CD4-positive, alpha-beta memory T cell (primary cell): ENCODE measurements around the gene LUZP1. TPM values are rescaled to one million over a fixed set of nuclear protein-coding genes. Genes with fewer than 3 reads are reported as not detected.

Experiments
- CTCF ChIA-PET: fragments of 350-600 bp; sonication (Branson Sonifier 250); formaldehyde crosslinking; loops from one replicate; lab custom pipeline; 2021; ENCODE audit warnings: inconsistent platforms; ENCODE audit not compliant: partially characterized antibody; lab: Charles Lee
- POLR2A ChIA-PET: fragments of 350-600 bp; sonication (Branson Sonifier 250); formaldehyde crosslinking; loops from one replicate; lab custom pipeline; 2021; ENCODE audit not compliant: partially characterized antibody; lab: Charles Lee
- DNase-seq, 5 donors: peaks; one replicate each; pipeline versions ENCODE4 v3.0.0 to v3.0.0-alpha.2; 2020 to 2022; ENCODE audit warnings: mixed read lengths in 1 of 5
- H3K27ac ChIP-seq: one replicate; pipeline ENCODE4 v1.7.0; 2013; ENCODE audit warnings: low read depth, low read length
- H3K27me3 ChIP-seq: 2 replicates; pipeline ENCODE4 v1.7.0; 2013; ENCODE audit warnings: mild to moderate bottlenecking, low read length, moderate library complexity; ENCODE audit not compliant: insufficient read depth
- H3K36me3 ChIP-seq: 2 replicates; pipeline ENCODE4 v1.7.0; 2013; ENCODE audit warnings: mild to moderate bottlenecking, low read length, moderate library complexity; ENCODE audit not compliant: insufficient read depth
- H3K4me1 ChIP-seq: 2 replicates; pipeline ENCODE4 v1.7.0; 2013; ENCODE audit warnings: mild to moderate bottlenecking, low read length, moderate library complexity; ENCODE audit not compliant: insufficient read depth
- H3K4me3 ChIP-seq, 2 donors: one replicate each; pipeline ENCODE4 v1.7.0; 2013; ENCODE audit warnings: low read length in 2 of 2, mild to moderate bottlenecking in 1 of 2
- H3K9me3 ChIP-seq, 2 donors: one replicate each; pipeline ENCODE4 v1.7.0; 2013; ENCODE audit warnings: low read length in 2 of 2, control low read depth in 1 of 2; ENCODE audit not compliant: control insufficient read depth in 1 of 2
- H3K27ac Mint-ChIP-seq, 7 donors: one replicate each; pipeline ENCODE4 v1.8.0; 2020 to 2021; ENCODE audit warnings: mixed read lengths in 7 of 7, mild to moderate bottlenecking in 6 of 7, inconsistent platforms in 3 of 7, moderate library complexity in 3 of 7
- H3K27me3 Mint-ChIP-seq, 2 donors: one replicate each; pipeline ENCODE4 v1.8.0; 2020 to 2021; ENCODE audit warnings: mixed read lengths in 2 of 2
- H3K36me3 Mint-ChIP-seq, 2 donors: one replicate each; pipeline ENCODE4 v1.8.0; 2020 to 2021; ENCODE audit warnings: mixed read lengths in 2 of 2, inconsistent platforms in 1 of 2, mild to moderate bottlenecking in 1 of 2
- H3K4me1 Mint-ChIP-seq, 4 donors: one replicate each; pipeline ENCODE4 v1.8.0; 2020 to 2021; ENCODE audit warnings: mixed read lengths in 4 of 4, mild to moderate bottlenecking in 1 of 4
- H3K4me3 Mint-ChIP-seq, 8 donors: one replicate each; pipeline ENCODE4 v1.8.0; 2020 to 2021; ENCODE audit warnings: mixed read lengths in 8 of 8, mild to moderate bottlenecking in 7 of 8, moderate library complexity in 6 of 8, inconsistent platforms in 3 of 8
- H3K9me3 Mint-ChIP-seq, 8 donors: one replicate each; pipeline ENCODE4 v1.8.0; 2020 to 2021; ENCODE audit warnings: mixed read lengths in 8 of 8, mild to moderate bottlenecking in 5 of 8, inconsistent platforms in 3 of 8, moderate library complexity in 1 of 8
- intact Hi-C: fragments of 100-400 bp; cut with micrococcal nuclease; formaldehyde crosslinking; loops from one replicate; pipeline ENCODE4 v1.15.1; 2023
- polyA plus RNA-seq, 2 donors: library from polyadenylated mRNA; unstranded; fragments of 300-500 nt; fragmentation: Illumina TruSeq; gene quantifications; one replicate each; pipeline ENCODE4 v1.2.3, GENCODE V29; 2021
- total RNA-seq, 2 experiments: library from RNA; stranded (reverse); gene quantifications; one replicate each; pipeline ENCODE4 v1.2.3, GENCODE V29; 2021

The LUZP1 gene
- total and polyA plus RNA-seq, 4 experiments from 2014 or later, result 11.6 to 39.3 (median 26.3) TPM

DNA sequence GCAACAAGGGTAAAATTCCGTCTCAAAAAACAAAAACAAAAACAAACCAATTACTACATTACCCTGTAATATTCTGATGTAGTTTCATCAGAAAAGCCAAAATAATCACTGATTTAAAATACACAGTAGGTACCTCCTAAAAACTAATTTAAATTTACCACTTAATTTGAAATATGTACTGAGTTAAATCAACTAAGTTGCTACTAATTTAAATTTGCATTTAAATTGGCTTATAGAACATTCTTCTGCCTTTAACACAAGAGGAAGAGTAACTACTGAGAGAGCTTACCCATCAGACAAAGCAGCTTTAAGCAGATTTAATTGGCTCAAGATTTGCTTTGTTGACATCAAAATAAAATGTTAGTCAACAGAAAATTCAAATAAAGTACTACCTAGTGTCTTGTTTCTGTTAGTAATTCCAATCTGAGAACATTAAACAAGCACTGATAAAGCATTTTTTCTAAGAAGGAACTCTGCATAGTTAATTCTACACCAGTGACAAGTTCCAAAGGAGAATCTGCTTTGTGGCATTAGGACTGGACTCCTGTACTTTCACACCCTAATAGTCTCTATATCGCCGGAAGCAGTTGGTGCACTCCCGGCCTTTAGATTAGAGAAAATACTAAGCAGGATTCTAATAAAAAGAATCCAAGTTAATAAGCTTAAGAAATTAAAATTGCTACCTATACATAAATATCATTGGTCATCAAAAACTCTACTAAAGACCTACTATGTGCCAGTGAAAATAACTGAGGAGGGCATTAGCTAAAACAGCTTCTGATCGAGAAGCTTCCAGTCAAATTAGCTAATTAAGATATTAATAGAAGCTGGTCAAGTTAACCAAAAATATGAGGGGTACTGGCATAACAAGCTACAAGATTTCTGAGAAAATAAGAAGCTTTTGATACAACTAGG, 8.4 kb downstream of the LUZP1 start:
- H3K4me1 Mint-ChIP-seq, result peaks cover 10 to 43% (median 16%) of the 10 kb centered on the region in 4 donors
- no peak overlapping the region for H3K4me3 Mint-ChIP-seq
- peaks cover 0 to 3% of the 10 kb centered on the region in 2 donors for H3K36me3 Mint-ChIP-seq
- H3K36me3 ChIP-seq, result no peaks in the 10 kb centered on the region
- no peaks in the 10 kb centered on the region for H3K4me1 ChIP-seq
- no peaks in the 10 kb centered on the region for H3K9me3 ChIP-seq
- H3K4me3 ChIP-seq, result no peak overlapping the region
- ChIA-PET POLR2A (interaction anchor here (1.0 to 1.7 kb wide), 4 partner anchors 20 to 57 kb away, joined by 3 to 7 read pairs (median 4); no protein-coding TSS in a partner anchor), CTCF (interaction anchor here (1.3 to 2.0 kb wide), 3 partner anchors 25 to 61 kb away, joined by 4 to 11 read pairs (median 10); no protein-coding TSS in a partner anchor)
- H3K27ac Mint-ChIP-seq, result no peak overlapping the region
- no peaks in the 10 kb centered on the region for H3K27me3 Mint-ChIP-seq
- H3K27ac ChIP-seq, result no peak overlapping the region
- H3K9me3 Mint-ChIP-seq, result no peaks in the 10 kb centered on the region
- no peak for DNase-seq
- no peaks in the 10 kb centered on the region for H3K27me3 ChIP-seq
- intact Hi-C loops, result no loop called here

DNA sequence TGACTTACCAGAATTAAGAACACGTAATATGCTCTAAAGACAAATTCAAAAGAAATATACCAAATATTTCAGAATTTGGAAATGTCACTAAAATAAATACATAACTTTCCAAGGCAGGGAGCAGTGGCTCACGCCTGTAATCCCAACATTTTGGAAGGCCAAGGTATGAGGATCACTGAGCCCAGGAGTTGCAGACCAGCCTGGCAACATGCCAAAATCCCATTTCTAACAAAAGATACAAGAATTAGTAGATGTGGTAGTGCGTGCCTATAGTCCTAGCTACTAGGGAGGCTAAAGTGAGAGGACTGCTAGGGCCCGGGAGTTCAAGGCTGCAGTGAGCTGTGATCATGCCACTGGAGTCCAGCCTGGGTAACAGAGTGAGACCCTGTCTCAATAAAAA, 11.7 kb downstream of the LUZP1 start:
- Mint-ChIP-seq H3K9me3 (no peaks in the 10 kb centered on the region), H3K27ac (no peak overlapping the region), H3K27me3 (no peaks in the 10 kb centered on the region), H3K4me3 (no peak overlapping the region), H3K36me3 (peaks cover 0 to 7% of the 10 kb centered on the region in 2 donors), H3K4me1 (peaks cover 13 to 45% (median 15%) of the 10 kb centered on the region in 4 donors)
- intact Hi-C loops, result no loop called here
- Histone ChIP-seq H3K4me1 (no peaks in the 10 kb centered on the region), H3K27me3 (no peaks in the 10 kb centered on the region), H3K4me3 (no peak overlapping the region), H3K36me3 (no peaks in the 10 kb centered on the region), H3K27ac (no peak overlapping the region), H3K9me3 (no peaks in the 10 kb centered on the region)
- ChIA-PET POLR2A (interaction anchor here (1.3 kb wide), 1 partner anchor 11 kb away, joined by 3 read pairs; no protein-coding TSS in a partner anchor), CTCF (no interaction called here)
- DNase-seq, result no peak

DNA sequence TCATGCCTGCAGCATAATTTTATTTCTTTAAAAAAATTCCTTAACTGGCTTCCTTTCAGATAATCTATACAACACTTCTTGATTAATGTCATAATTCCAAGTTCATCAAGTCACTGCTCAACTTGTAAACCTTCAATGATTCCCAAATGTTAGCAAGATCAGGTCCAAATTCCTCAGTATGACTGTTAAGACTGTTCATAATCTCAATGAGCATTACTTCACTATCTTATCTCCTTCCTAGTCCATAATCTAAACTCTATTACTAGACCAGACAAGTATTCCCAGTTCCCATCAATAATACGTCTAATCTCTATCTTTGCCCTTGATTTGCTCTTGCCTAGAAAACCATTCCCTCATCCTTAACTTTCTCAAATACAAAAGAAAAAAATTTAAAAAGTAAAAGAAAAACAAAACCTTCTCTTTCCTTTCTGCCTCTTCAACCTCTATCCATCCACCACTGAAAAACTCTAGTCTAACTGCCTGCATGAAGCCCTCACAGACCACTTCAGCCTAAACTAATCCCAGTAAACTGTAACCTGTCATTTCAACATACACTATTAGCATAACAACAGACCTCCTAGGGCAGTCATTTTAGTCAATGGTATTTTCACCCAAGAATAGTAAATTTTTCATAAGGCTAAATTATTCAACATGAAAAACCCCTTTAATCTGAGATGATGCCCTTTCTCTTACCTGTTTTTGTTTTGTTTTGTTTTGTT, 15.5 kb downstream of the LUZP1 start:
- Mint-ChIP-seq H3K4me1 (peaks cover 24 to 47% (median 32%) of the 10 kb centered on the region in 4 donors), H3K9me3 (no peaks in the 10 kb centered on the region), H3K27ac (peak overlapping the region in 3 of 7 donors; percentile 1 to 44 (median 12)), H3K27me3 (no peaks in the 10 kb centered on the region), H3K36me3 (peaks cover 2 to 7% of the 10 kb centered on the region in 2 donors), H3K4me3 (peak overlapping the region in 1 of 8 donors; percentile 3)
- Histone ChIP-seq H3K27me3 (no peaks in the 10 kb centered on the region), H3K27ac (no peak overlapping the region), H3K9me3 (no peaks in the 10 kb centered on the region), H3K36me3 (no peaks in the 10 kb centered on the region), H3K4me1 (peaks cover 13% of the 10 kb centered on the region), H3K4me3 (no peak overlapping the region)
- CTCF ChIA-PET, result interaction anchor here (1.0 kb wide), 1 partner anchor 30 kb away, joined by 3 read pairs; no protein-coding TSS in a partner anchor
- POLR2A ChIA-PET, result interaction anchor here (1.0 kb wide), 1 partner anchor 11 kb away, joined by 3 read pairs; no protein-coding TSS in a partner anchor
- intact Hi-C loops, result no loop called here
- no peak for DNase-seq

DNA sequence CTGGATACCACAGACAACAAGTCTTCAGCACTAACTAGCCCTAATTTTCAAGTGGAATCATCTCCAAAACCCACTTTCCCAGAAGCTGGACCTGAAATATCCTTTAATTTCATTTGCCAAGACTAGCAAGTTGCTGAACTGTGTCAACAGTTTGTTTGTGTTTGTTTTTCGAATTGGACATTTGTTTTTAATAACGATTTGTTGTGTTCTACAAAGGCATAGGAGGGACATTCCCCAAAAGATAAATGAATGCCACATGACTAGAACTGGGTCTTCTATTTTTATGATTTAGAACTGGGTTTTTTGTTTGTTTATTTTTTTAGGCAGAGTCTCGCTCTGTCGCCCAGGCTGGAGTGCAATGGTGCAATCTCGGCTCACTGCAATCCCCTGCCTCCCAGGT, 17.9 kb downstream of the LUZP1 start:
- CTCF ChIA-PET, result interaction anchor here (1.0 to 1.7 kb wide), 2 partner anchors 34 to 50 kb away, joined by 4 to 8 read pairs; no protein-coding TSS in a partner anchor
- peak overlapping the region in 3 of 7 donors; percentile 1 to 25 (median 11) for H3K27ac Mint-ChIP-seq

DNA sequence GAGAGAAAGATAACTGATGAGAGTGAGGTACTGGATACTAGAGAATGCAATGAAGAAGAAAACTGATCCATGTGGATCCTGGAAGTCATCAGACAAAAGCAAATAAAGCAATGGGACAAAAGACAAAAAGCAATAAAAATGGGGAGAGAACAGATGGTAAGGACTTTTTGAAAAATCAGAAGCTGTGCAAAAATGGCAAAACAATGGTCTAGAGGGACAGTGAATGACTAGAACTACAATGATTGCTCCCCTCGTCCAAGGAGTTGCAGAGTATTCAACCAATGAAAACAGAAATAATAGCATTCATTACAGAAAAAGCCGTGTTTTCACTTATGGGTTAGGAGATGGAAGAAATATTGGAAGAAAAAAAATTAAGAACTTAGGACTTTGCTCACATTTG, 18.5 kb downstream of the LUZP1 start:
- Mint-ChIP-seq H3K27me3 (no peaks in the 10 kb centered on the region), H3K4me3 (no peak overlapping the region), H3K27ac (peak overlapping the region in 4 of 7 donors; percentile 1 to 79 (median 15)), H3K36me3 (peaks cover 3 to 4% of the 10 kb centered on the region in 2 donors), H3K4me1 (peaks cover 30 to 44% (median 36%) of the 10 kb centered on the region in 4 donors), H3K9me3 (no peaks in the 10 kb centered on the region)
- intact Hi-C loops, result no loop called here
- no peak overlapping the region for H3K4me3 ChIP-seq
- H3K4me1 ChIP-seq, result peaks cover 22% of the 10 kb centered on the region
- no peaks in the 10 kb centered on the region for H3K27me3 ChIP-seq
- no peaks in the 10 kb centered on the region for H3K9me3 ChIP-seq
- no peaks in the 10 kb centered on the region for H3K36me3 ChIP-seq
- DNase-seq, result no peak
- CTCF ChIA-PET, result interaction anchor here (1.0 to 1.7 kb wide), 2 partner anchors 34 to 49 kb away, joined by 4 to 8 read pairs; no protein-coding TSS in a partner anchor
- POLR2A ChIA-PET, result interaction anchor here (0.7 kb wide), 1 partner anchor 30 kb away, joined by 3 read pairs; no protein-coding TSS in a partner anchor
- H3K27ac ChIP-seq, result no peak overlapping the region

More for the DNA sequence above, 17.9 kb downstream of the LUZP1 start:
- no peaks in the 10 kb centered on the region for H3K27me3 Mint-ChIP-seq
- POLR2A ChIA-PET, result no interaction called here
- intact Hi-C loops, result no loop called here
- H3K27ac ChIP-seq, result no peak overlapping the region
- H3K27me3 ChIP-seq, result no peaks in the 10 kb centered on the region
- no peak overlapping the region for H3K4me3 ChIP-seq
- no peak for DNase-seq
- peaks cover 3 to 4% of the 10 kb centered on the region in 2 donors for H3K36me3 Mint-ChIP-seq
- no peak overlapping the region for H3K4me3 Mint-ChIP-seq
- H3K4me1 Mint-ChIP-seq, result peaks cover 30 to 44% (median 35%) of the 10 kb centered on the region in 4 donors
- H3K9me3 ChIP-seq, result no peaks in the 10 kb centered on the region
- no peaks in the 10 kb centered on the region for H3K36me3 ChIP-seq
- H3K9me3 Mint-ChIP-seq, result no peaks in the 10 kb centered on the region
- peaks cover 22% of the 10 kb centered on the region for H3K4me1 ChIP-seq

DNA sequence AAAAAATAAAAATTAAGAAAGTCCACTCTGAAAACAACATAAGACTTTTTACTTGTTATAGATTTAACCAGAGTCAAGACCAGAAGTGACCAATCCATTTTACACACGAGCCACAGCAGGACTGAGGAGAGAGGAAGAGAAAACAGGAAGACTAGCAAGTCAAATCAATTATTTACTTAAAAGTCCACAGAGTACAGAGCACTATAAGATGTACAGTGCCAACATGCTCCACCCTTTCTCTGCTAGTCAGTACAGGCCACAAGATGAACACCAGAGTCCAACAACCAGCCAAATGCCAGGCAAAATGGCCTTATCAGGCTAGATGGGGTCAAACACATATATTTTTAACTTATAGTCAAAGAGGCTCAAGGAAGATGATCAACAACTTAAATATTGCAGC, 19.5 kb downstream of the LUZP1 start:
- no peak overlapping the region for H3K4me3 ChIP-seq

More for the DNA sequence above, 19.5 kb downstream of the LUZP1 start:
- H3K27ac ChIP-seq, result no peak overlapping the region
- POLR2A ChIA-PET, result no interaction called here
- H3K36me3 ChIP-seq, result no peaks in the 10 kb centered on the region
- Mint-ChIP-seq H3K4me3 (peak overlapping the region in 2 of 8 donors; percentile 15 to 24), H3K4me1 (peaks cover 28 to 47% (median 40%) of the 10 kb centered on the region in 4 donors), H3K9me3 (no peaks in the 10 kb centered on the region), H3K27ac (peak overlapping the region in 4 of 7 donors; percentile 14 to 76 (median 22)), H3K27me3 (no peaks in the 10 kb centered on the region), H3K36me3 (peaks cover 0 to 6% of the 10 kb centered on the region in 2 donors)
- no peaks in the 10 kb centered on the region for H3K9me3 ChIP-seq
- CTCF ChIA-PET, result interaction anchor here (1.7 kb wide), 1 partner anchor 35 kb away, joined by 8 read pairs; no protein-coding TSS in a partner anchor
- H3K4me1 ChIP-seq, result peaks cover 22% of the 10 kb centered on the region
- DNase-seq, result no peak
- no peaks in the 10 kb centered on the region for H3K27me3 ChIP-seq
- intact Hi-C loops, result loop anchor here (5.0 kb wide), 1 partner anchor 47 kb away; no protein-coding TSS in a partner anchor
